Eye (tissue), 1 donor: ENCODE measurements around the gene BANF1.
"Not testable (repeated sequence)": the region's sequence is repeated elsewhere in the genome, so short reads cannot be mapped to it uniquely, and the experiment has no call there.

ENCODE experiments used
- DNase-seq: peaks from one replicate; pipeline ENCODE4 v3.0.0-alpha.2; 2015

The BANF1 gene

DNA sequence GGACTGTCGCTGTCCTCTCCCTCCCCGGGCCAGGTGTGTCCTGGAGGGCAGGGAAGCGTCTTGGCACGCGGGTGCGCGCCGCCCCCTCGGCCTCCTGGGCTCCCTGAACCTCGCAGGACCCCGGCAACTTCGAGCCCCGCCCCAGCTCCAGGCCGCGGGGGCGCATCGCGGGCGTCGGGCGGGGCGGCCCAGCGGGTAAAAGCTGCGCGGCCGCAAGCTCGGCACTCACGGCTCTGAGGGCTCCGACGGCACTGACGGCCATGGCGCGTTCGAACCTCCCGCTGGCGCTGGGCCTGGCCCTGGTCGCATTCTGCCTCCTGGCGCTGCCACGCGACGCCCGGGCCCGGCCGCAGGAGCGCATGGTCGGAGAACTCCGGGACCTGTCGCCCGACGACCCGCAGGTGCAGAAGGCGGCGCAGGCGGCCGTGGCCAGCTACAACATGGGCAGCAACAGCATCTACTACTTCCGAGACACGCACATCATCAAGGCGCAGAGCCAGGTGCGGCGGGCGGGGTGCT is 9.5 kb downstream of the BANF1 start, which contains the start of gene CST6:
Gene CST6 (plus strand): TSS at position 224 of the 519 bp plus-strand sequence. CDS start 37 bp downstream, at position 261.
- no peak for DNase-seq

- DNase-seq = no peak
These were observed 10.2 kb downstream of the BANF1 start for GRCh38 chr11:66012371-66012945.

- DNase-seq = no peak
These were observed 10.9 kb downstream of the BANF1 start for GRCh38 chr11:66012946-66013761.

DNA sequence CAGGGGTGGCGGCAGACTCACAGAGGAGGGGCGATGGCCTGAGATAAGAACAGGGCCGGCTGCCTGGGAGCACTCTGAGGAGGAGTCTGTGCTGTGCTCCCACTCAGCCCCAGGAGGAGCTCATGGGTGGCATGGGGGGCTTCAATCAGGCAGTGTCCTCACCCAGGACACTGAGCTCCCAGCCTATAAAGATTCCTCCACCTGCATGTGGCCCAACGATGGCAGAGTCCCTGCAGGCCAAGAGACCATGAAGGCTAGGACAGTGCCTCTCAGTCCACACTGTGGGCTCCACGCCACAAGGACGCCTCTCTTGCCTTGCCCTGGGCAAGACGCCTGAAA is 11.4 kb downstream of the BANF1 start:
- no peak for DNase-seq

DNA sequence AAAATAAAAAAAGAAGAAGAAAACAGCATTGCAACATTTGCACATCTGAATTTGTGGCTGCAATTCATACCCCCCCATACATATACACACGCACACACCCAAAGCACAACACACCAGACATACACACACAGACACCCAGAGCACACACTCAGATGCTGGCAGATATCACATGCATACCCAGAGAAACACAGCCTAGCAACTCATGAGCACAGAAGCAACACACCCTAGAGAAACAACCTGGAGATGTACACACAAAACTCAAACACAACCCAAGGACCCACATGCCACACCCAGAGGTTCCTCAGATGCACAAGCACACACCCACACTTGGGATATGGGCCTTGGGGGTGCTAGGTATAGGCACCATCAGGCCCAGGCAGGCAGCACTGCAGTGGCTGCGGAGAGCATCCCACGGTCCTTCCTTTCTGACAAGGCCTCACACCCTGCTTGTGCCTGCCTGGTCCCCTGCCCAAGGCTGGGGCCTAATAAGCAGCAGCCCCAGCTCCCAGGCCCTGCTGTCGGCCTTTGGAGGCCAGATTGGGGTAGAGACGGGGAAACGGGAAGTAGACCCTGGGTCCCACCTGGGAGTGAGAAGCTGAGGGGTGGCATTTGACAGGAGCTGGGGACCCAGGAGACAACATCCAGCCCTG is 12.6 kb downstream of the BANF1 start:
- DNase-seq = no peak

GRCh38 chr11:66015454-66015881 is 13.2 kb downstream of the BANF1 start:
- no peak for DNase-seq

- no peak for DNase-seq
These were observed 13.9 kb downstream of the BANF1 start for GRCh38 chr11:66015936-66016792.

GRCh38 chr11:66016793-66017177 is 14.5 kb downstream of the BANF1 start:
- no peak for DNase-seq

- DNase-seq = no peak
These were observed 15.0 kb downstream of the BANF1 start for GRCh38 chr11:66017321-66017720.

GRCh38 chr11:66020212-66020611 is 17.9 kb downstream of the BANF1 start:
- no peak for DNase-seq

DNA sequence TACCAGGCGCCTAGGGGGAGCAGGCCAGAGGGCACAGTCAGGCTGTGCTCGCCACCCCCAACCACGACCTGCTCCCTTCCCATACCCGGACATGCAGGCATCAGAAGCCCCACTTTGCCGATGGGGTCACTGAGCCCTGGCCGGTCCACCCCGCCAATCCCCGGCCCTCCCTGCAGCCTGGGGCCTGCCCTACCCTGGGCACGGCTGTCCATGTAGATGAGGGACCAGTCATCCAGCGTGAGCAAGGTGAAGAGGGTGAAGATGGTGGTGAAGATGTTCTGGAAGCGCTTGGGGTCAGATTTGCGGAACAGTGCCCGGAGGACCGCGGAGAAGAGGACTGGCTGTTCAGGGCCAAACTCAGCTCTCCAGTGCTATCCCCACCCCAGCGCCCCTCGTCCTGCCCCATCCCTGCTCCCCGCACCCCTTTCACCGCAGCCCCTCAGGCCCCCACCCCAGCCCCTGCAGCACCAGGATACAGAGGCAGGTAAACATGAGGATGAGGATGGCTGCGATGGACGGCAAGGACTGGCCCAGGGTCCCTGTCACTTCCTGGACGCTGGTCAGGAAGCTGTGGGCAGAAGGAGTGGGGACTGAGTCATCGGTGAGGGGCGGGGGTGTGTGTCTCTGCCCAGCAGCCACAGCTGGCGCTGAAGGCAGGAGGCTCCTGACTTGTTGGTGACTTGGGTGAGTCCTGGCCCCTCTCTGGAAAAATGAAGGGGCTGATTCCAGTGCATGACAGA is 18.5 kb downstream of the BANF1 start:
- no peak for DNase-seq

GRCh38 chr11:66022401-66023185 is 20.3 kb downstream of the BANF1 start:
- DNase-seq = peak; percentile 85

- DNase-seq = not testable (repeated sequence)
These were observed 20.8 kb downstream of the BANF1 start for GRCh38 chr11:66023186-66023440.

DNA sequence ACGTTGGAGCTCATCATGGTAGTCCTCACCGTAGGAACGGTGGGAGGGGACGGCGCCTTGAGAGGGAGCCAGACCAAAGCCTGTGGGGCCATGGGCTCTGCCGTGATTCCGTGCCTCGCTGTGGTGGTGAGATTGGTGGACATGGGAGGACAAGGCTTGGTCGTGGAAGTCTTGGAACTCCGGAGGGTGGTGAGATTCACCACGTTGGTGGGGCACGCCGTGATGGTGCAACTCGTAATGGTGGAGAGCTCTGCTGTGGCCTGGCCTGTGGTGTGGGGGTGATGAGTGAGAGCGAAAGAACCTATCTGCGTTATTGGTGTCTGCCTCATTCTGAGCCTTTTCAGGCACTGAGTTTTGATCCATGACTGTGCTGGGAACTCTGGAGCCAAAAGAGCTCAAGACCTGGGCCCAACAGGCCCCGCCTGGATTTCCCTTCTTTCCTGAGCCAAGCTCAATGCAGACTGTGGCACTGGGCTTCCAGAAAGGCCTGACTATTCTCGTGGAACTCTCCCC is 23.8 kb downstream of the BANF1 start, which contains the start of gene CATSPER1:
Gene CATSPER1 (minus strand): TSS at position 463 of the 513 bp plus-strand sequence. CDS start 100 bp downstream, at position 363.
- no peak for DNase-seq

- DNase-seq = no peak
These were observed 30.8 kb downstream of the BANF1 start for GRCh38 chr11:66032957-66033735.

DNA sequence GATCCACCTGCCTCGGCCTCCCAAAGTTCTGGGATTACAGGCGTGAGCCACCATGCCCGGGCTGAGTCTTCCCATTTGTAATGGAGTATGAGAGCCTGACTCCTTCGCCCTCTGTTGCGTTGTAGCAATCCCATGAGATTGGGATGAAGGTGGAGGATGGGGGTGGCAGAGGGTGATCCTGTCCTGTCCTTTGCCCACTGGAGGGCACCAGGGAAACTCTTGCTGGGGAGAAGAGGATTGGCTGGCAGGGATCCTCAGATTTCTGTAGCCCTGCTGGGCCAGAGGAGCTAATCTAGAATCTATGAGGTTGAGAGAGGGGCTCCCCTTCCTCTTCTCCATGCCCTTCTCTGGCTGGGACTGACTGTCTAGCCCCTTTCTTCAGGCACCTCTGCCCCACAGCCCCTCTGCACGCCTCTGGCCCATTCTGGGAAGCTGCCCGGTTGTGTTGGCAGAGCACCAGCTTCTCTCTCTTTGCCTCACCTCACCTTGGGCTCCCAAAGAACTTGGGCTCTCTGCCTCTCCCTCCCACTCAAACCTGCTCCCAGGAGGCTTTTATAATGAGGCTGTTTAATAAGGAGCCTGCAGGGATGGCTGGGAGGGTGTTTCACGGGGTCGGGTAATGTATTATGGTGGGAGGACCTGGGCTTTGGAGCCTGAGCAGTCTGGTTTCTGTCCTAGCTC is 33.5 kb downstream of the BANF1 start:
- no peak for DNase-seq

- no peak for DNase-seq
These were observed 34.0 kb downstream of the BANF1 start for GRCh38 chr11:66036334-66036710.

DNA sequence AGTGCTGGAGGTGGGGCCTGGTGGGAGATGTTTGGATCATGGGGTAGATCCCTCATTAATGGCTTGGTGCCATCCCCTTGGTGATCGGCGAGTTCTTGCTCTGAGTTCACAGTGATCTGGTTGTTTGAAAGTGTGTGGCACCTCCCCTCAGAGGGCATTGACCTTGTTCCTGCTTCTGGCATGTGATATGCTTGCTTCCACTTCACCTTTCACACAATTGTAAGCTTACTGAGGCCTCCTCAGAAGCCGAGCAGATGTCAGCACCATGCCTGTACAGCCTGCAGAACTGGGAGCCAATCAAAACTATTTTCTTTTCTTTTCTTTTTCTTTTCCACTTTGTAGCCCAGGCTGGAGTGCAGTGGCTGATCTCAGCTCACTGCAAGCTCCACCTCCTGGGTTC is 35.0 kb downstream of the BANF1 start:
- DNase-seq = no peak

DNA sequence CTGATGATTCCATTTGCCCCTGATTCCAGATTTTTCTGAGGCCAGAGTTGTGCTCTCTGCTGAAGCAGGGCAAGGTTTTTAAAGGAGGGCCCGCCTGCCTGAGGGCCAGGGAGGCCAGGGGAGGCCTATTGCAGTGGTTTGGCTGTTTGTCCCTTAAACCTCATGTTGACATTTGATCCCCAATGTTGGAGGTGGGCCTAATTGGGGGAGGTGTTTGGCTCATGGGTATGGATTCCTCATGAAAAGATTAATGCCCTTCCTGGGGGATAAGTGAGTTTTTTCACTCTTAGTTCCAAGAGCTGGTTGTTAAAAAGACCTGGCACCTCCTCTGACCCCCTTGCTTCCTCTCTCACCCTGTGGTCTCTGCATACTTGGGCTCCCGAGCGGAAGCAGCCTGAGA is 37.5 kb downstream of the BANF1 start:
- no peak for DNase-seq
